MG63 (cell line): Measurements from ENCODE around the gene CFAP298. TPM values are rescaled to one million over a fixed set of nuclear protein-coding genes. Genes with fewer than 3 reads are reported as not detected.

Experiments
- DNase-seq: peaks from one replicate; pipeline ENCODE4 v3.0.0-alpha.2; 2020
- H3K27me3 ChIP-seq: fragments of 250-450 bp; sonication (Bioruptor Pico); 2 replicates; pipeline ENCODE4 v1.5.1; 2020; ENCODE audit warnings: mild to moderate bottlenecking, moderate library complexity
- H3K36me3 ChIP-seq: fragments of 250-450 bp; sonication (Bioruptor Pico); 2 replicates; pipeline ENCODE4 v1.5.1; 2020; ENCODE audit warnings: mild to moderate bottlenecking, moderate library complexity
- H3K4me3 ChIP-seq: fragments of 250-450 bp; sonication (Bioruptor Pico); 2 replicates; pipeline ENCODE4 v1.5.1; 2020; ENCODE audit warnings: mild to moderate bottlenecking, moderate library complexity
- H3K9me3 ChIP-seq: fragments of 250-450 bp; sonication (Bioruptor Pico); 2 replicates; pipeline ENCODE4 v1.5.1; 2020; ENCODE audit warnings: mild to moderate bottlenecking, moderate library complexity
- total RNA-seq: library from RNA; depleted of rRNA; stranded (reverse); fragments of >200 nt; shearing (Covaris generic); gene quantifications from 2 replicates; pipeline ENCODE4 v1.2.3, GENCODE V29; 2014; ENCODE audit warnings: low replicate concordance

CFAP298 gene
- total RNA-seq, 1 experiment from 2014 or later, result 92.8 TPM

DNA sequence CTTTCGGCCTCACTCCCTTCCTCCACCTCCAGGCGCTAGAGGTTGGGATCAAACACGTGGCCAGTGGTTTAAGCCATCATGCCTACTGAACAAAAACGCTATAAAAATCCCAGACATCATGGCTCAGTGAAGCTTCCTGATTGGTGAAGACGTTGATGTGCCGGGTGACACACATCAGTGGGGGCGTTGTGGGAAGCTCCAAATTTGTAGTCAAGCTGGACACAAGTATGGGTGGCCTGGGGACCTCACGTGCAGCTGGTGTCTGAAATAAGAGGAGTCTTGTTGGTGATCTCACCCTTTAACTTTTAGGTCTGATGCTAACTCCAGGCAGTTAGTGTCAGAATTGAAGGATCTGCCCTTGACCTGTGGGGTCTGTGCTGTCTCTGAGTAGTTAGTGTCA is 6.7 kb downstream of the CFAP298 start:
- H3K4me3 ChIP-seq, result no peak overlapping the region
- peaks cover 53% of the 10 kb centered on the region for H3K36me3 ChIP-seq
- H3K9me3 ChIP-seq, result no peaks in the 10 kb centered on the region
- no peaks in the 10 kb centered on the region for H3K27me3 ChIP-seq
- DNase-seq, result no peak

DNA sequence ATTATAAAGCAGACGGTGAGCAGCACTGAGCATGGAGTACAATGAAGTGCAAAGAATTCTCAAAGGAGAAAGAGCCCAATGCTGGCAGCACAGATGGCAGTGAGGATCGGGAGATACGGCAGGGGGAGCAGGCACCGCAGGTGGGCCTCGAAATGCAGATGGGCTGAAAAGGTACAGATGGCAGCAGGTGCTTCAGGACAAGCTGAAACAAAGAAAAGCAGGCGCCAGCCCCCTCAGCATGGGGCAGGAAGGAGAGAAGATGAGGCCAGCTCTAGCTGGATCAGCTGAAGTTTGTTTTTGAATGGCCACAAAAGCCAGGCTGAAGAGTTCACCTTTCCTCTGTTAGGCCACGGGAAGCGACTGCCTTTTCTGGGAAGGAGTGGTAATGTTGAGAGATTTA is 7.7 kb downstream of the CFAP298 start:
- no peak for DNase-seq
- H3K36me3 ChIP-seq, result peaks cover 54% of the 10 kb centered on the region
- H3K9me3 ChIP-seq, result no peaks in the 10 kb centered on the region
- no peaks in the 10 kb centered on the region for H3K27me3 ChIP-seq
- H3K4me3 ChIP-seq, result no peak overlapping the region

DNA sequence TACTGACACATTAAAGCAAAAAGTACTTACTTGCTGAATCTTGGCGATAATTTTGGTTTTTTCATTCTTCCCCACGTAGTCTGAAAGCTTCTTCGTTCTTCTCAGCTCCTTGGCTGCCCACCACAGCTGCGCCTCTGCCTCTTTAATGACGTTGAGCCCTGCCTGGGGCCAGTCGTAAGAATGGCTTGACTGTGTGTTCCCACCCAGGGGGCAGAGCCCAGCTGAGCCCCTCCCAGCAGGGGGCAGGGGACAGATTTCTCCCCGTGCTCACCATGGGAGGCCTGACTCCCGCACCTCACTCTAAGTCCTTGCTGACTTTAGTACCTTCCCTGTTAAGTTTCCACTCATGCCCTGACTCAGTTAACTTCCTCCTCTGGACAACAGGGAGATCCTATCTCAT is 9.0 kb downstream of the CFAP298 start:
- Histone ChIP-seq H3K9me3 (no peaks in the 10 kb centered on the region), H3K36me3 (peaks cover 45% of the 10 kb centered on the region), H3K4me3 (no peak overlapping the region), H3K27me3 (no peaks in the 10 kb centered on the region)
- DNase-seq, result no peak

DNA sequence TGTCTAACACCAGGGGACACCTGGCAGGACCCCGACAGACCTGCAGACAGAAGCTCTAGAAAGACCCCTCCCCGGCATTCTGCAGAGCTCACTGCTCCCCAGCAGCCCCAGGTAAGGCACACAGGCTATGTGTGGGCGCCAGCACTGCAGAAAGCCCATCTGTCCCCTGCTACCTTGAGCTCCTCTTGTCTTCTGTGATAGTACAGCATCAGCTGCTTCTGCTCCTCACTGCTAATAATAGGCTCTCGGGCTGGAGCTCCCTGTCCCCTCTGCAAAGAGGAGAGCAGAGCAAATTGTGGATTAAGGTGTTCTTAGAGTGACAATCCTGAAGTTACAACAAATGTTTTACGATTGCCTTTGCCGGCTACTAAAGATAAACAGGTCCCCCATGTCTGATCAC is 10.1 kb downstream of the CFAP298 start:
- H3K36me3 ChIP-seq, result peaks cover 48% of the 10 kb centered on the region
- no peaks in the 10 kb centered on the region for H3K9me3 ChIP-seq
- H3K27me3 ChIP-seq, result no peaks in the 10 kb centered on the region
- no peak for DNase-seq
- H3K4me3 ChIP-seq, result no peak overlapping the region

DNA sequence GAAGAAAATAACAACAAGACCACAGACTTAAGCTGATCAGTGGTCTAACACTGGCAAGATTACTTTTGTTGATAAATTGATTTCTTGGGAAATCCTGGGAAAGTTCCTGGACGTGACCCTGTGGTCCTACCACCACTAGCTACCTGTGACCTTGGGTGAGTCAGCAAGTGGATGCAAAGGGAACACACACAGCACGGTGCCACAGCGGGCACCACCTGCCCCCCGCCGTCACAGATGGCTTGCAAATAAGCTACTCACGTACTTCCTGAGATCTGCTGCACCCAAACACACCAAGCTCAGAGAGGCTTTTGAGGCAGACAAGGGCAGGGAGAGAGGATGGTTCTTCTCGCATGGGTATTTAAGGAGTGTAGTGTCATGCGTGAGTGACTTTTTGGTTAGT is 12.7 kb downstream of the CFAP298 start:
- H3K27me3 ChIP-seq, result no peaks in the 10 kb centered on the region
- DNase-seq, result no peak
- H3K9me3 ChIP-seq, result no peaks in the 10 kb centered on the region
- H3K4me3 ChIP-seq, result no peak overlapping the region
- peaks cover 30% of the 10 kb centered on the region for H3K36me3 ChIP-seq

DNA sequence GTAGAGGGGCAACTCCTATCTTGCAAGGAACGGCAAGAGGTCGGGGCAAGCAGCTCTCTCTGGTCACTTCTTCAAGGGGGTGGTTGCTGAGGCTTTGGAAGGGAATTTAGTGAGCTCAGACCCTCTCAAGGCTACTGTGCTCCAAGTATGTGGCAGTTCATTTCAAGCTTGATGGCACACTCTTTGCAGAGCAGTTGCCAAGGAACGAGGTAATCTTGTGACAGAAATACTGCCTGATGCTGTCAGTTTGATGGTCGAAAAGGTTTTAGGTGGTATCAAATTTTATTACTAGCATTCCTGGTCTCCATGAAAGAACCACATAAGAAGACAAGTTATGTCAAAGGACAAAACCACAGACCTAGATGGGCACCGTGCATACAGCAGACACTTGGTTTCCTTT is 13.1 kb downstream of the CFAP298 start:
- DNase-seq, result no peak
- no peaks in the 10 kb centered on the region for H3K9me3 ChIP-seq
- no peak overlapping the region for H3K4me3 ChIP-seq
- H3K27me3 ChIP-seq, result no peaks in the 10 kb centered on the region
- peaks cover 26% of the 10 kb centered on the region for H3K36me3 ChIP-seq

DNA sequence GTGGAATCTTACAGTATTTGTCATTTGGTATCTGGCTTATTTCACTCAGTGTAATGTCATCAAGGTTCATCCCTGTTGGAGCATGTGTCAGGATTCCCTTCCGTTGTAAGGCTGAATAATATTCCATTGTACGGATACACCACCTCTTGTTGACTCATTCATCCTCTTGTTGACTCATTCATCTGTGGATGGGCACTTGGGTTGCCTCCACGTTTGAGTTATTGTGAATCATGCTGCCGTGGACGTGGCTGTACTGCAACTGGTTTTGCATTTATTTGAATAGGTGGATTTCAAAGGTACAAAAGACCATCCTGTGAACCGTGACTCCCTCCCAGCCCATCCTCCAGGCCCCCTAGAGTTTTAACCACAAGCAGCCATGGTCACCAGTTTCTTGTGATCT is 15.0 kb downstream of the CFAP298 start:
- peaks cover 20% of the 10 kb centered on the region for H3K36me3 ChIP-seq
- DNase-seq, result peak; percentile 70
- H3K9me3 ChIP-seq, result no peaks in the 10 kb centered on the region
- no peak overlapping the region for H3K4me3 ChIP-seq
- no peaks in the 10 kb centered on the region for H3K27me3 ChIP-seq

DNA sequence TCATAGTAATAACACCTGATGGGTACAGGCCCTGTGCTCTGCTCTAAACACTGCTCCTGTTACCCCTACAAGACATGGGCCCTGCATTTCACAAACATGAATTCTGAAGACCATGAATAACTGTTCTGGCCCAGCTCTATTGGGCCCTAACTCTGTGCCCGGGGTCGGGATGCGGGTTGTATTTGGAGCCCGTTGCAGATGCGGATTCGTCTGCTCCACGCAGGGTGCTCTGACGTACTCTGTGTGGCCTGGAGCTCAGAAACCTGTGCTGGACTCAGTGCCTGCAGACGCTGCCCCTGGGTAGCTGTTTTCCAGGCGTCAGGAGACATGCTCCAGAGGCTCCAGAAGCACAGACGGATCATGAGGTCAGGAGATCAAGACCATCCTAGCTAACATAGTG is 16.7 kb downstream of the CFAP298 start:
- DNase-seq, result no peak
- H3K36me3 ChIP-seq, result peaks cover 16% of the 10 kb centered on the region
- H3K4me3 ChIP-seq, result no peak overlapping the region
- no peaks in the 10 kb centered on the region for H3K27me3 ChIP-seq
- no peaks in the 10 kb centered on the region for H3K9me3 ChIP-seq

DNA sequence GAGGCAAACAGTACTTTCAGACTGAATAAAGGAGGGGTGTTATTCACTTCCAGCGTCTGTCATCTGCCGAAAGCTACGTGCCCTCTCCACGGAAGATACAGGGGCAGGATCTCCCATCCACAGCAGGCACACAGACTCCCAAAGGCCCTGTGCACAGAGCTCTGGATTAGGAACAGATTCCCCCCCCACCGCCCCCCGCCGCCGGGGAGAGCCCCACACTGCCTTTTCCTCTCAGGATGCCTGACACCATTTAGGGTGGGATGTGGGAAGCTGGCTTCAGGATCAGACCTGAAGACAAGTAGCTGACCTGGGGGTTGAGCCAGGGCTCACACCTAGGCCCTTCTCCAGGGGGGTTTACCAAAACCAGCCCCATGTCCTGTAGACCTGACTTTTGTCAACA is 18.5 kb downstream of the CFAP298 start:
- no peak overlapping the region for H3K4me3 ChIP-seq
- no peaks in the 10 kb centered on the region for H3K27me3 ChIP-seq
- H3K9me3 ChIP-seq, result no peaks in the 10 kb centered on the region
- peaks cover 7% of the 10 kb centered on the region for H3K36me3 ChIP-seq
- DNase-seq, result no peak

DNA sequence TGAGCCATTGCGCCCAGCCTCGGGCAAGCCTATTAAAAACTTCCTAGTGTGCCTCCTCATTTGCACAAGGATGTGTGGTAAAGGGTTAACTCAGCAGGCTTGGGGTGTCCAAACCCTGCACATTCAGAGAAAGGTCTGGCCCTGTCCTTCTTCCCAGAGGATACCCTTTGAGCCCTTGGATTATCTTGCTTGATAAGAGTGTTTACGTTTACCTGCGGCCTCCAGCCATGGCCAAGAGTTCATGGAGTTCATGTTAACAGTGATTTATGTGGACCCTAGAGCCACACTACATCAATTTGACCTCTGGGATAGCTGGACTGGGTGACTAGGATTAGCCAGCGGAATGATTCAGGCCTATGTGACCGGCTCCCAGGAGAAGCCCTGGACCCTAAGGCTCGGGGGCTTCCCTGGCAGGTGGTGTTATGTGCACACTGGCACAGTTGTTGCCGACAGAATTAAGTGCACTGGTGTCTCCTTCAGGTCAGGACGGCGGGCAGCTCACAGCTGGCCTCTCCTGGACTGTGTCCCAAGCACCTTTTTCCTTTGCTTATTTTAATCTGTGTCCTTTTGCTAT is 19.2 kb downstream of the CFAP298 start:
- peaks cover 6% of the 10 kb centered on the region for H3K36me3 ChIP-seq
- no peaks in the 10 kb centered on the region for H3K9me3 ChIP-seq
- H3K27me3 ChIP-seq, result no peaks in the 10 kb centered on the region
- DNase-seq, result no peak
- no peak overlapping the region for H3K4me3 ChIP-seq

DNA sequence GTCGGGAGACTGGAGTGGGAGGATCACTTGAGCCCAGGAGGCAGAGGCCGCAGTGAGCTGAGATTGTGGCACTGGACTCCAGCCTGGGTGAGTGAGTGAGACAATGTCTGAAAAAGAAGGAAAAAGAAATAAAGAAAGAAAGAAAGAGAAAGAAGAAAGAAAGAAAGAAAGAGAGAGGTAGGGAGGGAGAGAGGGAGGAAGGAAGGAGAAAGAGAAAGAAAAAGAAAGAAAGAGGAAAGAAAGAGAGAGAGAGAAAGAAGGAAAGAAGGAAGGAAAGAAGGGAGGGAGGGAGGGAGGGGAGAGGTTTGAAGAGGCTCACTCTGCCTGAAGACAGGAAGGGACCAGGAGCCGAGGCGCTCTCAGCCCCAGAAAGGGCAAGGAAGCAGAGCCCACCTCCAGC is 22.0 kb downstream of the CFAP298 start:
- H3K36me3 ChIP-seq, result no peaks in the 10 kb centered on the region
- H3K27me3 ChIP-seq, result no peaks in the 10 kb centered on the region
- H3K4me3 ChIP-seq, result no peak overlapping the region
- H3K9me3 ChIP-seq, result no peaks in the 10 kb centered on the region
- no peak for DNase-seq

DNA sequence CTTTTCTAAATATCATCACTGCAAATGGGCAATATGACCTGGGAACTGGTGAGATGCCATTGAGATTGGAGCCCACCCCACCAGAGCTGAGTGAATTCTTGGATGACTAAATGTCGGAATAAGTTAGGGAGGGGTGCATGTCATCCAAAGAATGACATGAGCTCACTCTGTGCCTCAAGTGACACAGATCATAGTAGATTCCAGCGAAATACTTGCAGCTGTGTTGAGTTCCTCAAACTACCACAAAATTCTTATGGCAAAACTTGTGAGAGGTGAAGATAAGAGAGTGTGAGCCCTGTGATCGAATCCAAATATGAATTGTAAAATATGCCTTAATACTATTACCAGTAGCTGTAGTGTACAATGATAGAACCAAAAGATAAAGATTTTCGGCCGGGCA is 24.5 kb downstream of the CFAP298 start:
- DNase-seq, result no peak
- H3K9me3 ChIP-seq, result no peaks in the 10 kb centered on the region
- H3K4me3 ChIP-seq, result no peak overlapping the region
- H3K36me3 ChIP-seq, result no peaks in the 10 kb centered on the region
- H3K27me3 ChIP-seq, result no peaks in the 10 kb centered on the region

DNA sequence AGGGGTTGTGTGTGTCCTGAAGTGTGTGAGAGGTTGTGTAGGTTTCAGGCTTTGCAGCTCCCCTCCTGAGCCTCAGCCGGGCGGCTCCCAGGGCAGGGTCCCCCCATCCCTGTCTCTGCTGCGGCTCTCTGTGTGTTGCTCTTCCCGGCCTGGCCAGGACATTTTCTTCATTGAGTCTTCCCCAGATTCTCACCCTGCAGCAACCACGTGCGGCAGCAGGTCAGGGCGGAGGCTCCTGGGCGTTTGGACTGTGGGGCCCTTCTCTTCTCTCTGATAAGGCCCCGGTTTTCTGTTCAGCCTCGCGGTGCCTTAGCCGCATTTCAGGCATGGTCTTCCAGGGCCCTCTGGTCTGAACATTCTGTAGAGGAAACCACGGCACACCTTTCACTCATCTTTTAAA is 25.1 kb downstream of the CFAP298 start:
- Histone ChIP-seq H3K27me3 (no peaks in the 10 kb centered on the region), H3K36me3 (no peaks in the 10 kb centered on the region), H3K9me3 (no peaks in the 10 kb centered on the region), H3K4me3 (no peak overlapping the region)
- no peak for DNase-seq

DNA sequence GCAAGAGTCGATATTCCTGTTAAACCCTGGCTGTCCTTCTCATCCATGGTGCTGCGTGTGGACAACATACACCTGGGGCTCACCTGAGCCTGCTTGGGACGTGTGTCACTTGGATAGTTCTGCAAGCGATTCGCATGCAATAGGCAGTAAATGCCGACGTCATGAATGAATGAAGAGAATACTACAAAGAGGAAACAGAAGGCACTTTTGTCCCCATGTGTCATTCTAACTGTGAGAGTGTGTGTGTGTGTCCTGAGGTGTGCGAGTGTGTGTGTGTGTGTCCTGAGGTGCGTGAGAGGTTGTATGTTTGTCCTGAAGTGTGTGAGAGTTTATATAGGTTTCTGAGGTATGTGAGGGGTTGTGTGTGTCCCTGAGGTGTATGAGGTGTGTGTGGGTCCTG is 26.2 kb downstream of the CFAP298 start:
- Histone ChIP-seq H3K36me3 (no peaks in the 10 kb centered on the region), H3K9me3 (no peaks in the 10 kb centered on the region), H3K27me3 (no peaks in the 10 kb centered on the region), H3K4me3 (no peak overlapping the region)
- DNase-seq, result no peak

DNA sequence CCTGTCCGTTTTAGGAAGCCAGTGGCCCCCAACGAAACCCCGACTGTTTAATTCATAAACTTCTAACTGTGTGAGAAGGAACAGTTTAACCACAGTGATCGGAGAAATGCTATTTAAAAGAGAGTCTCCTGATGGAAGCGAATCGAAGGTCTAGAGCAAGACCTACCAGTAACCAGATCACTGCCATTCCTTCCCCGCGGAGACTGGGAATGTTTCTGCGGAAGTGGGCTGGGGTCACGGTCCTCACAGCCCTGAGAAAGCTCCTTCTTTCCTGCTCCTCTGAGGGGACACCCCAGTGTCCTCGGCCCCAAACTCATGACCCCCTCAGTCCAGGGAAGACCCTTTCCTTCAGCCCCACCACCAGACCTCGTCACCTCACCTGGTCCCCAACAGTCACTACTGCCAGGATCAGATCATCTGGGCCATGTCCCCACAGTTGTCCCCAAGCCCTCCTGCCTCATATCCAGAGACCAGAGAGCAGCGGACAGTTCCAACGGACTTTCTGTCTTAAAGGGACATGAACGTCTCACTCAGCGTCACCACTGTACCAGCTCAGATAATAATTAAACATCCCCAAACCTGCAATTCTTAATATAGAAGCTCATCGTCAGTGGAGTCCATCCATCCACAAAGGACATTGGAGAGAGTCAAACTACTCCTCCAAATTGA is 27.0 kb downstream of the CFAP298 start, which contains the start of gene TCP10L:
TSS of gene TCP10L (minus strand) at position 482 of the 669 bp plus-strand sequence. CDS start 1,219 bp downstream, outside the sequence.
- Histone ChIP-seq H3K36me3 (no peaks in the 10 kb centered on the region), H3K4me3 (no peak within 1 kb of the TSS), H3K27me3 (no peaks in the 10 kb centered on the region), H3K9me3 (no peaks in the 10 kb centered on the region)
- DNase-seq, result no peak

DNA sequence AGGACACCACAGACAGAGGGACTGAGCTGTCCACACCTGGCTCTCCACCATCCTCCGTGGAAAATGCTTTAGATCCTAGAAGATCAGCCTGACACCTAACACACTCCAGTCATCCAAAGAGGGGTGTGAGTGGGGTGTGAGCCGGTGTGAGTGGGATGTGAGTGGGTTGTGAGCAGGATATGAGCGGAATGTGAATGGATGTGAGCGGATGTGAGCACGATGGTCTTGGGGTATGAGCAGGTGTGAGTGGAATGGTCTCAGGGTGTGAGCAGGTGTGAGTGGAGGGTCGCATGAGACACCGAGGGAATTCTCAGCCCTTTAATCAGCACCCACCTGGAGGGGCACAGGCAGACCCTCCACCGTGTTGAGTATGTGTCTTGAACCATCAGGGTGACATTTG is 27.7 kb downstream of the CFAP298 start:
- no peaks in the 10 kb centered on the region for H3K36me3 ChIP-seq
- H3K9me3 ChIP-seq, result no peaks in the 10 kb centered on the region
- DNase-seq, result no peak
- no peak overlapping the region for H3K4me3 ChIP-seq
- no peaks in the 10 kb centered on the region for H3K27me3 ChIP-seq

DNA sequence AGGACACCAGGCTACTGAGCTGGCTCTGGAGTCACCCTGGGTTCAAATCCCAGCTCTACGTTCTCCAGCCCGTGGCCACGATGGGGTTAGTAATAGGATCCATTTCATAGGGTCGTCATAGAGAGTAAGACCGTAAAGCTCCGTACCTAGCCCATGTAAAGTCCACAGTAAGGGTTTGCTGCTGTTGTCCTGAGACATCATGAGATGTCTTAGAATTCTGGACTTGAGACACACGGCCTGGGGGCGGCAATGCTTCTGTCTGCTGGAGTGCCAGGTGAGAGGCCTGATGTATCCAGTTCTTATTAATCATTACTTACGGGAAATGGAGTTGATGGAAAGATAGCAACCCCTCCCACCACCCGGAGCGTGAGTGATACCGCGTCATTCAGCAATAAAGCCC is 30.4 kb downstream of the CFAP298 start:
- Histone ChIP-seq H3K9me3 (no peaks in the 10 kb centered on the region), H3K27me3 (no peaks in the 10 kb centered on the region), H3K4me3 (no peak overlapping the region), H3K36me3 (no peaks in the 10 kb centered on the region)
- no peak for DNase-seq

DNA sequence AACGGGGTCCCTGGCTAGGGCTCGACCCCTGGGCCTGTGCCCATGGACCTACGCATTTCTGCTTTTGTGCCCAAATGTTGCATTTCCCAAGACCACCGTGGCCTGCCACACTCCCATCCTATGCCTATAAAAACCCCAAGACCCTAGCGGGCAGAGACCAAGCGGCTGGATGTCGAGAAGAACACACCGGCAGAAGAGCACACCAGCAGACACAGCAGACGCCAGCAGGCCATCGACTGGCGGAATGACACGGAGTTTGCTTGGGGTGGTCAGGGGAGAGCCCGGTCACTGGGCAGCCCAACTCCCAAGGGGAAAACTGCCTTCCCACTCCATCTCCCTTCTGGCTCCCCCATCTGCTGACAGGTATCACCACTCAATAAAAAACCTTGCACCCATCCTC is 31.2 kb downstream of the CFAP298 start:
- DNase-seq, result no peak
- H3K27me3 ChIP-seq, result no peaks in the 10 kb centered on the region
- no peak overlapping the region for H3K4me3 ChIP-seq
- no peaks in the 10 kb centered on the region for H3K36me3 ChIP-seq
- no peaks in the 10 kb centered on the region for H3K9me3 ChIP-seq
